ENCODE results near the gene RTN4RL1.
A peak's percentile ranks its signal among the peaks of the same experiment; 100 is the strongest.

The RTN4RL1 gene

GRCh38 chr17:1934901-1935300 is 90.2 kb downstream of the RTN4RL1 start:
- Histone ChIP-seq H3K27ac (ENCODE audit: low read depth, low read length) (no peak overlapping the region), H2AK5ac (ENCODE audit: low read length) (no peak overlapping the region), H3K79me1 (ENCODE audit: low read length) (no peaks in the 10 kb centered on the region), H3K36me3 (ENCODE audit: control insufficient read depth, insufficient read depth, low read length) (no peaks in the 10 kb centered on the region), H3K56ac (ENCODE audit: low read length) (no peak overlapping the region), H3K9ac (ENCODE audit: low read length) (no peak overlapping the region), H3K4me2 (ENCODE audit: low read length) (no peak overlapping the region), H3K4me3 (ENCODE audit: low read length) (no peak overlapping the region), H2BK5ac (ENCODE audit: low read length) (no peak overlapping the region), H3K4ac (ENCODE audit: low read depth, low read length) (no peak overlapping the region), H3K4me1 (ENCODE audit: control insufficient read depth, low read depth, low read length) (no peaks in the 10 kb centered on the region), H3K27me3 (ENCODE audit: insufficient read depth, low read length, poor library complexity) (no peaks in the 10 kb centered on the region), H3K23ac (ENCODE audit: low read length) (no peak overlapping the region), H4K8ac (ENCODE audit: low read depth, low read length) (no peak overlapping the region), H3K18ac (ENCODE audit: low read length) (no peak overlapping the region), H3K79me2 (ENCODE audit: control insufficient read depth, insufficient read depth, low read length) (no peaks in the 10 kb centered on the region), H2BK15ac (replicated peaks; ENCODE audit: low read depth) (no peak overlapping the region), H2BK120ac (ENCODE audit: low read depth, low read length) (no peak overlapping the region), H4K5ac (ENCODE audit: low read length) (no peak overlapping the region)
- WGBS (ENCODE audit: extremely low coverage, insufficient coverage, low lambda C conversion rate): no CpG with 5 or more reads among the region's 17 CpGs
- no peak for DNase-seq

- Histone ChIP-seq H3K4ac (ENCODE audit: low read depth, low read length) (no peak overlapping the region), H2BK5ac (ENCODE audit: low read length) (no peak overlapping the region), H3K4me3 (ENCODE audit: low read length) (no peak overlapping the region), H3K79me1 (ENCODE audit: low read length) (no peaks in the 10 kb centered on the region), H2BK120ac (ENCODE audit: low read depth, low read length) (no peak overlapping the region), H4K5ac (ENCODE audit: low read length) (no peak overlapping the region), H3K23ac (ENCODE audit: low read length) (no peak overlapping the region), H3K9ac (ENCODE audit: low read length) (no peak overlapping the region), H3K36me3 (ENCODE audit: control insufficient read depth, insufficient read depth, low read length) (no peaks in the 10 kb centered on the region), H3K18ac (ENCODE audit: low read length) (no peak overlapping the region), H2AK5ac (ENCODE audit: low read length) (no peak overlapping the region), H3K56ac (ENCODE audit: low read length) (no peak overlapping the region), H3K79me2 (ENCODE audit: control insufficient read depth, insufficient read depth, low read length) (no peaks in the 10 kb centered on the region), H3K4me2 (ENCODE audit: low read length) (no peak overlapping the region), H2BK15ac (replicated peaks; ENCODE audit: low read depth) (no peak overlapping the region), H3K4me1 (ENCODE audit: control insufficient read depth, low read depth, low read length) (no peaks in the 10 kb centered on the region), H3K27ac (ENCODE audit: low read depth, low read length) (no peak overlapping the region), H4K8ac (ENCODE audit: low read depth, low read length) (no peak overlapping the region), H3K27me3 (ENCODE audit: insufficient read depth, low read length, poor library complexity) (no peaks in the 10 kb centered on the region)
- no peak for DNase-seq
- WGBS (ENCODE audit: extremely low coverage, insufficient coverage, low lambda C conversion rate): no CpG with 5 or more reads among the region's 27 CpGs
These were observed 91.0 kb downstream of the RTN4RL1 start for GRCh38 chr17:1933875-1934715.

GRCh38 chr17:1931844-1932579 is 93.1 kb downstream of the RTN4RL1 start:
- Histone ChIP-seq H2BK5ac (ENCODE audit: low read length) (no peak overlapping the region), H3K27ac (ENCODE audit: low read depth, low read length) (peak overlapping the region; percentile 9), H3K9ac (ENCODE audit: low read length) (no peak overlapping the region), H3K4me2 (ENCODE audit: low read length) (no peak overlapping the region), H2BK120ac (ENCODE audit: low read depth, low read length) (no peak overlapping the region), H3K27me3 (ENCODE audit: insufficient read depth, low read length, poor library complexity) (no peaks in the 10 kb centered on the region), H4K8ac (ENCODE audit: low read depth, low read length) (no peak overlapping the region), H2AK5ac (ENCODE audit: low read length) (no peak overlapping the region), H3K36me3 (ENCODE audit: control insufficient read depth, insufficient read depth, low read length) (no peaks in the 10 kb centered on the region), H3K23ac (ENCODE audit: low read length) (no peak overlapping the region), H3K79me1 (ENCODE audit: low read length) (no peaks in the 10 kb centered on the region), H4K5ac (ENCODE audit: low read length) (no peak overlapping the region), H3K4me3 (ENCODE audit: low read length) (no peak overlapping the region), H3K56ac (ENCODE audit: low read length) (peak overlapping the region; percentile 79), H3K18ac (ENCODE audit: low read length) (no peak overlapping the region), H3K4me1 (ENCODE audit: control insufficient read depth, low read depth, low read length) (no peaks in the 10 kb centered on the region), H3K4ac (ENCODE audit: low read depth, low read length) (no peak overlapping the region), H3K79me2 (ENCODE audit: control insufficient read depth, insufficient read depth, low read length) (no peaks in the 10 kb centered on the region), H2BK15ac (replicated peaks; ENCODE audit: low read depth) (no peak overlapping the region)
- peak; percentile 69 for DNase-seq
- WGBS (ENCODE audit: extremely low coverage, insufficient coverage, low lambda C conversion rate): no CpG with 5 or more reads among the region's 27 CpGs

- Histone ChIP-seq H3K18ac (ENCODE audit: low read length) (no peak overlapping the region), H2BK15ac (replicated peaks; ENCODE audit: low read depth) (no peak overlapping the region), H3K9ac (ENCODE audit: low read length) (no peak overlapping the region), H3K23ac (ENCODE audit: low read length) (no peak overlapping the region), H3K27me3 (ENCODE audit: insufficient read depth, low read length, poor library complexity) (no peaks in the 10 kb centered on the region), H3K79me1 (ENCODE audit: low read length) (no peaks in the 10 kb centered on the region), H3K4me2 (ENCODE audit: low read length) (no peak overlapping the region), H4K5ac (ENCODE audit: low read length) (no peak overlapping the region), H3K27ac (ENCODE audit: low read depth, low read length) (no peak overlapping the region), H4K8ac (ENCODE audit: low read depth, low read length) (no peak overlapping the region), H3K4me1 (ENCODE audit: control insufficient read depth, low read depth, low read length) (no peaks in the 10 kb centered on the region), H3K79me2 (ENCODE audit: control insufficient read depth, insufficient read depth, low read length) (no peaks in the 10 kb centered on the region), H2BK120ac (ENCODE audit: low read depth, low read length) (no peak overlapping the region), H3K4me3 (ENCODE audit: low read length) (no peak overlapping the region), H2BK5ac (ENCODE audit: low read length) (no peak overlapping the region), H3K36me3 (ENCODE audit: control insufficient read depth, insufficient read depth, low read length) (no peaks in the 10 kb centered on the region), H3K56ac (ENCODE audit: low read length) (no peak overlapping the region), H3K4ac (ENCODE audit: low read depth, low read length) (no peak overlapping the region), H2AK5ac (ENCODE audit: low read length) (no peak overlapping the region)
- no CpG with 5 or more reads among the region's 8 CpGs for WGBS (ENCODE audit: extremely low coverage, insufficient coverage, low lambda C conversion rate)
- no peak for DNase-seq
These were observed 94.8 kb downstream of the RTN4RL1 start for GRCh38 chr17:1930337-1930645.

- no peak overlapping the region for H3K18ac ChIP-seq (ENCODE audit: low read length)
- H3K4me1 ChIP-seq (ENCODE audit: control insufficient read depth, low read depth, low read length): no peaks in the 10 kb centered on the region
- H2BK15ac ChIP-seq (replicated peaks; ENCODE audit: low read depth): no peak overlapping the region
- no peak overlapping the region for H2BK5ac ChIP-seq (ENCODE audit: low read length)
- H3K79me2 ChIP-seq (ENCODE audit: control insufficient read depth, insufficient read depth, low read length): no peaks in the 10 kb centered on the region
- no peak overlapping the region for H3K9ac ChIP-seq (ENCODE audit: low read length)
- no peak overlapping the region for H4K5ac ChIP-seq (ENCODE audit: low read length)
- no CpG with 5 or more reads among the region's 12 CpGs for WGBS (ENCODE audit: extremely low coverage, insufficient coverage, low lambda C conversion rate)
- no peak for DNase-seq
- H3K4me2 ChIP-seq (ENCODE audit: low read length): no peak overlapping the region
- no peak overlapping the region for H3K4ac ChIP-seq (ENCODE audit: low read depth, low read length)
- no peak overlapping the region for H3K56ac ChIP-seq (ENCODE audit: low read length)
- H3K79me1 ChIP-seq (ENCODE audit: low read length): no peaks in the 10 kb centered on the region
- H3K27ac ChIP-seq (ENCODE audit: low read depth, low read length): no peak overlapping the region
- H3K27me3 ChIP-seq (ENCODE audit: insufficient read depth, low read length, poor library complexity): no peaks in the 10 kb centered on the region
- no peak overlapping the region for H3K23ac ChIP-seq (ENCODE audit: low read length)
- no peak overlapping the region for H4K8ac ChIP-seq (ENCODE audit: low read depth, low read length)
- no peak overlapping the region for H3K4me3 ChIP-seq (ENCODE audit: low read length)
- no peak overlapping the region for H2AK5ac ChIP-seq (ENCODE audit: low read length)
- H3K36me3 ChIP-seq (ENCODE audit: control insufficient read depth, insufficient read depth, low read length): no peaks in the 10 kb centered on the region
- no peak overlapping the region for H2BK120ac ChIP-seq (ENCODE audit: low read depth, low read length)
These were observed 96.2 kb downstream of the RTN4RL1 start for GRCh38 chr17:1928976-1929375.

All from mesendoderm (in vitro differentiated cells).